HepG2 (cell line): ENCODE data around the gene PLVAP. TPM values are rescaled to one million over a fixed set of nuclear protein-coding genes. Genes with fewer than 3 reads are reported as not detected.

Experiments
- AGO2 ChIP-seq: fragments of 200-400 bp; formaldehyde crosslinking; optimal IDR thresholded peaks from 2 replicates; pipeline ENCODE3; 2017; ENCODE audit warnings: mild to moderate bottlenecking, low read depth, low read length, moderate library complexity
- ATF4 ChIP-seq, 2 experiments: fragments of 450-650 bp in 1 of 2; sonication (generic) in 1 of 2; formaldehyde crosslinking; IDR thresholded peaks; 2 replicates each; pipeline versions ENCODE4 v1.5.0 to v1.8.0; 2020 to 2022; ENCODE audit warnings: mild to moderate bottlenecking in 1 of 2, missing genetic modification reagents in 1 of 2
- CREM ChIP-seq, 2 experiments: sonication (generic) in 1 of 2; formaldehyde crosslinking in 1 of 2; IDR thresholded peaks; 2 replicates each; pipeline versions ENCODE4 v1.4.0 to v1.6.1; 2016 to 2020; ENCODE audit warnings: antibody characterized with exemption in 1 of 2, mild to moderate bottlenecking in 1 of 2, missing genetic modification reagents in 1 of 2
- DNMT1 ChIP-seq: sonication (generic); formaldehyde crosslinking; IDR thresholded peaks from 2 replicates; pipeline ENCODE4 v1.5.1; 2020; ENCODE audit warnings: mild to moderate bottlenecking, missing genetic modification reagents
- E2F5 ChIP-seq: sonication (generic); formaldehyde crosslinking; conservative IDR thresholded peaks from 2 replicates; pipeline ENCODE4 v1.4.0; 2020; ENCODE audit warnings: missing genetic modification reagents
- GMEB1 ChIP-seq: sonication (generic); formaldehyde crosslinking; IDR thresholded peaks from 2 replicates; pipeline ENCODE4 v1.5.1; 2020; ENCODE audit warnings: missing genetic modification reagents, mild to moderate bottlenecking, borderline replicate concordance
- GTF2F1 ChIP-seq: fragments of 150-350 bp; IDR thresholded peaks from 2 replicates; pipeline ENCODE4 v1.6.1; 2014; ENCODE audit warnings: low read length
- LRRFIP1 ChIP-seq: sonication (generic); formaldehyde crosslinking; conservative IDR thresholded peaks from 2 replicates; pipeline ENCODE4 v1.4.0; 2020; ENCODE audit warnings: missing genetic modification reagents
- MAZ ChIP-seq, 2 experiments: sonication (generic) in 1 of 2; formaldehyde crosslinking in 1 of 2; IDR thresholded peaks; 2 replicates each; pipeline versions ENCODE4 v1.5.0 to v1.6.1; 2012 to 2020; ENCODE audit warnings: low read depth in 2 of 2, mild to moderate bottlenecking in 2 of 2, borderline replicate concordance in 1 of 2, improper control_type of control experiment in 1 of 2, low read length in 1 of 2, missing genetic modification reagents in 1 of 2, moderate library complexity in 1 of 2
- MTF2 ChIP-seq: sonication (generic); formaldehyde crosslinking; IDR thresholded peaks from 2 replicates; pipeline ENCODE4 v1.5.0; 2020; ENCODE audit warnings: missing genetic modification reagents, borderline replicate concordance
- RBAK ChIP-seq: sonication (generic); formaldehyde crosslinking; IDR thresholded peaks from 2 replicates; pipeline ENCODE4 v1.5.1; 2020; ENCODE audit warnings: mild to moderate bottlenecking, missing genetic modification reagents
- TOPORS ChIP-seq: sonication (generic); formaldehyde crosslinking; IDR thresholded peaks from 2 replicates; pipeline ENCODE4 v1.8.0; 2023; ENCODE audit warnings: mild to moderate bottlenecking, missing genetic modification reagents
- ZBTB1 ChIP-seq: sonication (generic); formaldehyde crosslinking; IDR thresholded peaks from 2 replicates; pipeline ENCODE4 v1.4.0; 2020; ENCODE audit warnings: missing genetic modification reagents, borderline replicate concordance
- ZNF644 ChIP-seq: IDR thresholded peaks from 2 replicates; pipeline ENCODE4 v1.6.1; 2016; ENCODE audit warnings: low read depth
- polyA plus RNA-seq, 8 experiments: library from polyadenylated mRNA; depleted of rRNA in 3 of 8; stranded (reverse) in 7 of 8; unstranded in 1 of 8; fragments of >200 nt; fragmentation: Illumina TruSeq in 4 of 8; extraction: Trizol in 4 of 8; gene quantifications; 2 replicates each; pipeline versions ENCODE4 v1.2.1 to v1.2.3, GENCODE V29; 2011 to 2016; ENCODE audit warnings: low read depth in 4 of 8, missing spikeins in 1 of 8, mixed read lengths in 1 of 8; ENCODE audit not compliant: insufficient read depth in 1 of 8
- total RNA-seq, 5 experiments: library from RNA; depleted of rRNA; stranded (reverse); fragments of >200 nt; fragmentation: Illumina TruSeq; extraction: Trizol; gene quantifications; 2 replicates each; pipeline ENCODE4 v1.2.3, GENCODE V29; 2016; ENCODE audit warnings: low read depth in 1 of 5

PLVAP gene
- total and polyA plus RNA-seq, 2 of the 13 experiments (the other 11 are each of a cell fraction or from before 2014, with no cell fraction given) = 0.26 TPM; not detected in 1

- TF ChIP-seq ZBTB1 (CRISPR knock-in tag) (no peak), AGO2 (peak; percentile 86), RBAK (CRISPR knock-in tag) (no peak), GMEB1 (CRISPR knock-in tag) (peak; percentile 86), CREM (IDR thresholded peaks at IDR 0.05) (peak; percentile 92), CREM (CRISPR knock-in tag; IDR thresholded peaks at IDR 0.05) (no peak), ATF4 (CRISPR knock-in tag; IDR thresholded peaks at IDR 0.05) (no peak; a peak in 1 of 4 replicates), MAZ (IDR thresholded peaks at IDR 0.05; ENCODE audit: borderline replicate concordance, low read depth, low read length) (peak; percentile 86; the same call in 1 of the 2 replicates), MAZ (CRISPR knock-in tag; IDR thresholded peaks at IDR 0.05; ENCODE audit: low read depth) (peak; percentile 94), MTF2 (CRISPR knock-in tag) (no peak), TOPORS (CRISPR knock-in tag) (0 out of 2 replicates have a peak, but pooled peaks have one; percentile 15), GTF2F1 (no peak), DNMT1 (CRISPR knock-in tag) (no peak), E2F5 (CRISPR knock-in tag) (0 out of 2 replicates have a peak, but pooled peaks have one; percentile 40), ZNF644 (CRISPR knock-in tag) (no peak), LRRFIP1 (CRISPR knock-in tag) (no peak)
Measured at GRCh38 chr19:17419621-17420474, 42.7 kb upstream of the PLVAP start, which contains the start of gene MVB12A (continued).
